Epithelial cell of proximal tubule (primary cell): ENCODE results near the gene GLIPR1L1. TPM values are rescaled to one million over a fixed set of nuclear protein-coding genes. Genes with fewer than 3 reads are reported as not detected.

Experiments
- DNase-seq: peaks from one replicate; pipeline ENCODE4 v3.0.0-alpha.2; 2011; ENCODE audit warnings: low read depth
- H3K4me3 ChIP-seq: 2 replicates; pipeline ENCODE4 v1.5.1; 2011; ENCODE audit warnings: low read depth, mild to moderate bottlenecking, low read length
- total RNA-seq: library from RNA; depleted of rRNA; stranded (reverse); fragments of >200 nt; gene quantifications from 2 replicates; pipeline ENCODE4 v1.2.3, GENCODE V29; 2015
- TF ChIP-seq, protein P1 (sequence below): conservative IDR thresholded peaks from 2 replicates; pipeline ENCODE4 v1.5.1; 2012; ENCODE audit warnings: low read depth, mild to moderate bottlenecking, low read length

Gene GLIPR1L1
- total RNA-seq, 1 donor from 2014 or later, result not detected

DNA sequence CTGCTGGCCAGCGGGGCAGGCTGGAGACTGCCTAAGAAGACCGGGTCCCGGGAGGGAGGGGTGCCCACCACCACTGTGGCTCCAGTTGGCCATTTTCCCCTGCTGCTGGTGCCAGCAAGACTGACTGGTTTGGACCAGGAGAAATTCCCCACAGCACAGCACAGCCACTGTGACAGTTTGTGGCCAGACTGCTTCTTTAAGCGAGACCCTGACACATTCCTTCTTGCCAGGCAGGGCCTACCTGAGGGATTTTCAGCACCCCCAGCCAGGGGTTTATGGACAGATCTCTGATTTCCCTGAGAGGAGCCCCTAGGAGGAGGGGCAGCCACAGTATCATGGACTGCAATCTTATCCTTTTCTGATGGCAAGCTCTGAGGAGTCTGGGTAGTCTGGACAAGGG lies 15.5 kb downstream of the GLIPR1L1 start:
- H3K4me3 ChIP-seq, result no peak overlapping the region
- DNase-seq, result no peak
- TF ChIP-seq, protein P1, sequence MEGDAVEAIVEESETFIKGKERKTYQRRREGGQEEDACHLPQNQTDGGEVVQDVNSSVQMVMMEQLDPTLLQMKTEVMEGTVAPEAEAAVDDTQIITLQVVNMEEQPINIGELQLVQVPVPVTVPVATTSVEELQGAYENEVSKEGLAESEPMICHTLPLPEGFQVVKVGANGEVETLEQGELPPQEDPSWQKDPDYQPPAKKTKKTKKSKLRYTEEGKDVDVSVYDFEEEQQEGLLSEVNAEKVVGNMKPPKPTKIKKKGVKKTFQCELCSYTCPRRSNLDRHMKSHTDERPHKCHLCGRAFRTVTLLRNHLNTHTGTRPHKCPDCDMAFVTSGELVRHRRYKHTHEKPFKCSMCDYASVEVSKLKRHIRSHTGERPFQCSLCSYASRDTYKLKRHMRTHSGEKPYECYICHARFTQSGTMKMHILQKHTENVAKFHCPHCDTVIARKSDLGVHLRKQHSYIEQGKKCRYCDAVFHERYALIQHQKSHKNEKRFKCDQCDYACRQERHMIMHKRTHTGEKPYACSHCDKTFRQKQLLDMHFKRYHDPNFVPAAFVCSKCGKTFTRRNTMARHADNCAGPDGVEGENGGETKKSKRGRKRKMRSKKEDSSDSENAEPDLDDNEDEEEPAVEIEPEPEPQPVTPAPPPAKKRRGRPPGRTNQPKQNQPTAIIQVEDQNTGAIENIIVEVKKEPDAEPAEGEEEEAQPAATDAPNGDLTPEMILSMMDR, result no peak

DNA sequence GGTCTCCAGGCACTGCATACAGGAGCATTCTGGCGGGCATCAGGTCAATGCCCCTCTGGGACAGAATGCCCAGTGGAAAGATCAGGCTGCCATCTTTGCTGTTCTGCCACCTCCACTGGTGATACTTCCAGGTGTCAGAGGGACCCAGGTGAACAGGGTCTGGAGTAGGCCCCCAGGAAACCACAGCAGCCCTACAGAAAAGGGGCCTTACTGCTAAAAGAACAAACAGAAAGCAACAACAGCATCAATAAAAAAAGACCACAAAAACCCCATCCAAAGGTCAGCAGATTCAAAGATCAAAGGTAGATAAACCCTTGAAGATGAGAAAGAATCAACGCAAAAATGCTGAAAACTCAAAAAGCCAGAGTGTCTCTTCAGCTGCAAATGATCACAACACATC lies 15.9 kb downstream of the GLIPR1L1 start:
- no peak for DNase-seq
- TF ChIP-seq, protein P1, result no peak
- no peak overlapping the region for H3K4me3 ChIP-seq

DNA sequence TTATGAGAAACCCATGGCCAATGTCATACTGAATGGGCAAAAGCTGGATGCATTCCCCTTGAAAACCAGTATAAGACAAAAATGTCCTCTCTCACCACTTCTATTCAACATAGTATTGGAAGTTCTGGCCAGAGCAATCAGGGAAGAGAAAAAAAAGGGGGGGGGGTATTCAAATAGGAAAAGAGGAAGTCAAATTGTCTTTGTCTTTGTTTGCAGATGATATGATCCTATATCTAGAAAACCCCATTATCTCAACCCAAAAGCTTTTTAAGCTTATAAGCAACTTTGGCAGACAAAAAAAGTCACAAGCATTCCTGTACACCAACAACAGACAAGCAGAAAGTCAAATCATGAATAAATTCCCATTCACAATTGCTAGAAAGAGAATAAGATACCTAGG lies 19.5 kb downstream of the GLIPR1L1 start:
- no peak overlapping the region for H3K4me3 ChIP-seq
- TF ChIP-seq, protein P1, result no peak
- DNase-seq, result no peak

- TF ChIP-seq, protein P1, result no peak
- no peak overlapping the region for H3K4me3 ChIP-seq
- no peak for DNase-seq
Observed at GRCh38 chr12:75360920-75361319, 26.4 kb downstream of the GLIPR1L1 start.

DNA sequence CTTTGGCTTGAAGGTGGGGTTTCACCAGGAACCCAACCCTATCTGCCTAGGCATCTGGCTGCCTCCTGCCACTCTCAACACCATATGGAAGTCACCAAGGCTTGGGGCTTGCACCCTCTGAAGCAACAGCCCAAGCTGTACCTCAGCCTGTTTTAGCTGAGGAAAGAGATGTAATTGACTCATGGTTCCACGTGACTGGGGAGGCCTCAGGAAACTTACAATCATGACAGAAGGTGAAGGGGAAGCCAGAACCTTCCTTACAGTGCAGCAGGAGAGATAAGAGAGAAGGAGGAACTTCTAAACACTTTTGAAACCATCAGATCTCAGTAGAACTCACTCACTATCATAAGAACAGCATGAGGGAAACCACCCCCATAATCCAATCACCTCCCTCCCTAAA lies 26.9 kb downstream of the GLIPR1L1 start:
- H3K4me3 ChIP-seq, result no peak overlapping the region
- no peak for DNase-seq
- TF ChIP-seq, protein P1, result no peak

DNA sequence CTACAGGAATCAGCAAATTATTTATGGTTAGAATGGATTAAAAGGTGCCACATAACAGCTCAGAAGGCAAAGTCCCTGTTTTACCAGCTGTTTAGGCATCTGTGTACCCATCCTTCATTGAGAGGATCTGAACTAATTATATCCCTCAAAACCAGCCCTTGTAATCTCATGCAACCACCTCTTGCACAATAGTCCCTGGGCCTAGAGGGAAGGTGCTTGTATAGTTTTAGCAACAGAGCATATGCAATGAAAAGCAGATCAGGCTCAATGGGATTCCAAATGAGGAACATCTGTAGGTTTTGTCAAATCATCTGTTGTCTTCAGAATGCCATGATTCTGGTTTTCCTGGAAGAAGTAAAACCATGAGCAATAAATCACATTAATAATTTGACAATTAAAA lies 30.4 kb downstream of the GLIPR1L1 start:
- TF ChIP-seq, protein P1, result no peak
- no peak for DNase-seq
- H3K4me3 ChIP-seq, result no peak overlapping the region

DNA sequence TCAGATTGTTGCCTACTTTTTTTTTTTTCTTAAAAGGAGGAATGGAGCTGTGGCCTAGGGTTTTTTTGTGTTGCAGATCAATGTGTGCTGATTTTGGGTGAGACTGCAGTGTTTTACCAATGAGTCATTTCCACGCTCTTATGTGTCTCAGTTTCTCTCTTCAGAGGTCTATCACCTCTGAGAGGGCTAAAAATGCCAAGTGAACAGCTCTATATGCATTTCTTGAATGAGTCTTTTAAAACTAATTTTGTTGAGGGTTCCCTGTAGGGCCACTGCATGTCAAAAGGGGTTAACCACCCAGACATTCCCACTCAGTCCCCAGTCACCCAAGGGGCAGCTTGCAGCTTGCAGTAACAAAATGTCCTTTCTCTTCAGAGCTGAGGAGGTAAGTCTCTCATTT lies 32.2 kb downstream of the GLIPR1L1 start:
- TF ChIP-seq, protein P1, result no peak
- no peak overlapping the region for H3K4me3 ChIP-seq
- no peak for DNase-seq
